GM12878 (cell line): ENCODE results near the gene SCTR. TPM values are rescaled to one million over a fixed set of nuclear protein-coding genes. Genes with fewer than 3 reads are reported as not detected.

Experiments used
- ATAC-seq: fragments of 200-7000 bp; cut with Tn5 transposase; 3 replicates; pipeline ENCODE4 v1.9.1; 2020; ENCODE audit warnings: mild to moderate bottlenecking, moderate library complexity
- BruUV-seq: library from RNA; stranded (reverse); fragments of 400-500 nt; replicated peaks from 2 replicates; lab custom pipeline; 2021; lab: Mats Ljungman, UMichigan
- CTCF ChIA-PET: fragments of 300-600 bp; sonication (Branson Sonifier 250); formaldehyde crosslinking; extraction: SDS; loops from one replicate; lab custom pipeline; 2021; ENCODE audit warnings: inconsistent platforms; lab: Yijun Ruan, JAX
- POLR2A ChIA-PET: fragments of 350-600 bp; formaldehyde crosslinking; extraction: SDS; loops from one replicate; lab custom pipeline; 2021; ENCODE audit warnings: inconsistent platforms; lab: Charles Lee
- RAD21 ChIA-PET: fragments of 300-600 bp; sonication (Branson Sonifier 250); formaldehyde crosslinking; loops from one replicate; lab custom pipeline; 2023; ENCODE audit warnings: antibody characterized with exemption; ENCODE audit not compliant: unreplicated experiment; lab: Charles Lee
- SMC1A ChIA-PET: fragments of 300-600 bp; sonication (Branson Sonifier 250); formaldehyde crosslinking; loops from one replicate; lab custom pipeline; 2023; ENCODE audit not compliant: unreplicated experiment, uncharacterized antibody; lab: Charles Lee
- DNase-seq: peaks from one replicate; pipeline ENCODE4 v3.0.0-alpha.2; 2011; ENCODE audit warnings: low read depth, low spot score
- FAIRE-seq: peaks from 3 replicates; lab custom pipeline; 2011; peaks lifted over from hg19 to GRCh38; lab: Jason Lieb, UNC
- H2AFZ ChIP-seq: 2 replicates; pipeline ENCODE4 v1.6.0; 2011; ENCODE audit warnings: low read depth, low read length, control low read depth; ENCODE audit not compliant: control insufficient read depth
- H3K27ac ChIP-seq: 2 replicates; pipeline ENCODE4 v1.5.1; 2011; ENCODE audit warnings: control low read depth; ENCODE audit not compliant: control insufficient read depth, insufficient read depth
- H3K27me3 ChIP-seq, 2 experiments: replicated peaks in 1 of 2; 2 replicates each; pipeline versions ENCODE4 v1.6.0 to v1.6.1; 2011; ENCODE audit warnings: low read length in 1 of 2; ENCODE audit not compliant: control insufficient read depth in 2 of 2, insufficient read depth in 2 of 2
- H3K36me3 ChIP-seq, 2 experiments: 2 replicates each; pipeline ENCODE4 v1.5.1; 2011; ENCODE audit warnings: low read length in 1 of 2; ENCODE audit not compliant: control insufficient read depth in 2 of 2, insufficient read depth in 2 of 2
- H3K4me1 ChIP-seq: 2 replicates; pipeline ENCODE4 v1.6.1; 2011; ENCODE audit warnings: mild to moderate bottlenecking, low read length, moderate library complexity, mixed read lengths; ENCODE audit not compliant: control insufficient read depth, insufficient read depth
- H3K4me2 ChIP-seq: 2 replicates; pipeline ENCODE4 v1.6.0; 2011; ENCODE audit warnings: control low read depth; ENCODE audit not compliant: control insufficient read depth, insufficient read depth
- H3K4me3 ChIP-seq: fragments of 200-600 bp; sonication (generic); 2 replicates; pipeline ENCODE4 v1.5.1; 2016
- H3K79me2 ChIP-seq: 2 replicates; pipeline ENCODE4 v1.6.0; 2011; ENCODE audit warnings: low read length; ENCODE audit not compliant: control insufficient read depth, insufficient read depth
- H3K9ac ChIP-seq: 2 replicates; pipeline ENCODE4 v1.8.0; 2011; ENCODE audit warnings: low read length, control low read depth, mixed read lengths; ENCODE audit not compliant: control insufficient read depth, insufficient read depth
- H3K9me3 ChIP-seq: replicated peaks from 3 replicates; pipeline ENCODE4 v1.5.1; 2011; ENCODE audit warnings: mild to moderate bottlenecking, low read length; ENCODE audit not compliant: control insufficient read depth, insufficient read depth
- H4K20me1 ChIP-seq: 2 replicates; pipeline ENCODE4 v1.6.0; 2011; ENCODE audit not compliant: control insufficient read depth, insufficient read depth
- CEBPZ ChIP-seq: fragments of 150-350 bp; IDR thresholded peaks from 2 replicates; pipeline ENCODE4 v1.6.1; 2016; ENCODE audit warnings: low read depth, low read length
- E2F8 ChIP-seq: fragments of 450-650 bp; IDR thresholded peaks from 2 replicates; pipeline ENCODE4 v1.6.1; 2018; ENCODE audit warnings: mild to moderate bottlenecking, low read depth, moderate library complexity; ENCODE audit not compliant: partially characterized antibody
- FOXK2 ChIP-seq: fragments of 450-650 bp; IDR thresholded peaks from 2 replicates; pipeline ENCODE4 v1.6.1; 2017; ENCODE audit warnings: mild to moderate bottlenecking, moderate library complexity
- MLLT1 ChIP-seq: fragments of 450-650 bp; IDR thresholded peaks from 2 replicates; pipeline ENCODE4 v1.6.1; 2016; ENCODE audit warnings: mild to moderate bottlenecking
- PML ChIP-seq: IDR thresholded peaks from 2 replicates; pipeline ENCODE4 v1.6.1; 2012; ENCODE audit warnings: low read length, inconsistent platforms
- RELA ChIP-seq: fragments of 450-650 bp; IDR thresholded peaks from 2 replicates; pipeline ENCODE4 v1.8.0; 2014; ENCODE audit warnings: borderline replicate concordance; ENCODE audit not compliant: partially characterized antibody
- WGBS: methylation state at CpG from one replicate; pipeline ENCODE4 v1.1.6; 2016; ENCODE audit warnings: low lambda C conversion rate; ENCODE audit not compliant: insufficient replicate concordance, insufficient coverage; ENCODE audit errors: missing lambda C conversion rate; 5-methylcytosine and 5-hydroxymethylcytosine counted together
- in situ Hi-C: fragments of 300-500 bp; cut with MboI; formaldehyde crosslinking; loops from 9 replicates; pipeline ENCODE4 v1.14.3; 2018; ENCODE audit warnings: mixed read lengths
- intact Hi-C: fragments of 100-400 bp; cut with micrococcal nuclease; formaldehyde crosslinking; loops from one replicate; pipeline ENCODE4 v1.14.2; 2022; ENCODE audit not compliant: unreplicated experiment
- polyA plus RNA-seq, 11 experiments: library from polyadenylated mRNA; depleted of rRNA in 4 of 11; unstranded in 6 of 11; stranded (reverse) in 5 of 11; fragments of >200 nt; fragmentation: Nextera tagmentation in 4 of 11; fragmentation: Illumina TruSeq in 1 of 11; extraction: Ambion mirVana in 4 of 11; extraction: Trizol in 1 of 11; gene quantifications; 1 replicate in 1 of 11; 2 replicates in 10 of 11; pipeline versions ENCODE4 v1.2.1 to v1.2.3, GENCODE V29; 2011 to 2016; ENCODE audit warnings: inconsistent platforms in 2 of 11, missing spikeins in 2 of 11, low read depth in 1 of 11
- total RNA-seq, 4 experiments: library from RNA; depleted of rRNA in 3 of 4; stranded (reverse); fragments of >200 nt in 3 of 4; fragmentation: Illumina TruSeq in 1 of 4; extraction: Trizol in 1 of 4; gene quantifications; 2 replicates each; pipeline versions ENCODE4 v1.2.1 to v1.2.3, GENCODE V29; 2013 to 2021

The SCTR gene
- total and polyA plus RNA-seq, 10 of the 15 experiments (the other 5 are each of a cell fraction or from before 2014, with no cell fraction given): 0.26 TPM; not detected in 9

- ATAC-seq: no peak
- H3K36me3 ChIP-seq: no peaks in the 10 kb centered on the region
- no peaks in the 10 kb centered on the region for H3K4me1 ChIP-seq
- WGBS: 56% methylated on average over 9 of the region's 9 CpGs
- intact Hi-C loops (no loop called here), in situ Hi-C loops (no loop called here)
- no peak overlapping the region for H3K27ac ChIP-seq
- no peaks in the 10 kb centered on the region for H3K27me3 ChIP-seq
- ChIA-PET CTCF (interaction anchor here (0.6 to 1.6 kb wide), 2 partner anchors 12 to 95 kb away, joined by 3 to 8 read pairs; no protein-coding TSS in a partner anchor), SMC1A (interaction anchor here (0.7 kb wide), 1 partner anchor 414 kb away, joined by 3 read pairs; no protein-coding TSS in a partner anchor), RAD21 (interaction anchor here (0.7 to 1.2 kb wide), 3 partner anchors 15 to 33 kb away, joined by 3 read pairs; partner anchors contain the start of gene TMEM37), POLR2A (no interaction called here)
- no peak overlapping the region for H3K9ac ChIP-seq
- H4K20me1 ChIP-seq: no peaks in the 10 kb centered on the region
- no peak for TF ChIP-seq FOXK2
- no peak for TF ChIP-seq MLLT1
- no peak for TF ChIP-seq CEBPZ
- TF ChIP-seq PML: no peak
- no peak for TF ChIP-seq E2F8
- no peak for TF ChIP-seq RELA
- FAIRE-seq: no peak
- H3K4me2 ChIP-seq: no peak overlapping the region
- no peak for DNase-seq
- no TSS peak for BruUV-seq
- no peak overlapping the region for H3K4me3 ChIP-seq
- H3K79me2 ChIP-seq: no peaks in the 10 kb centered on the region
- no peak overlapping the region for H2AFZ ChIP-seq
- no peaks in the 10 kb centered on the region for H3K9me3 ChIP-seq
Measured at GRCh38 chr2:119463990-119464389, 60.3 kb downstream of the SCTR start.
